SU-DHL-6 (cell line): Measurements from ENCODE around the gene LTA.

Experiments
- EZH2phosphoT487 ChIP-seq: fragments of 200-600 bp; sonication (generic), shearing (Covaris generic); conservative IDR thresholded peaks from 2 replicates; pipeline ENCODE4 v1.6.1; 2018; ENCODE audit warnings: mild to moderate bottlenecking, antibody characterized with exemption, low read length, moderate library complexity, mixed read lengths
- TF ChIP-seq, protein P1 (sequence below): fragments of 200-600 bp; sonication (generic); IDR thresholded peaks from one replicate; pipeline ENCODE4 v1.5.1; 2017; ENCODE audit warnings: antibody characterized with exemption, mild to moderate bottlenecking, low read length, moderate library complexity; ENCODE audit not compliant: insufficient read depth, poor library complexity, severe bottlenecking

GRCh38 chr6:31567531-31568370, 4.3 kb upstream of the LTA start:
- TF ChIP-seq, protein P1, sequence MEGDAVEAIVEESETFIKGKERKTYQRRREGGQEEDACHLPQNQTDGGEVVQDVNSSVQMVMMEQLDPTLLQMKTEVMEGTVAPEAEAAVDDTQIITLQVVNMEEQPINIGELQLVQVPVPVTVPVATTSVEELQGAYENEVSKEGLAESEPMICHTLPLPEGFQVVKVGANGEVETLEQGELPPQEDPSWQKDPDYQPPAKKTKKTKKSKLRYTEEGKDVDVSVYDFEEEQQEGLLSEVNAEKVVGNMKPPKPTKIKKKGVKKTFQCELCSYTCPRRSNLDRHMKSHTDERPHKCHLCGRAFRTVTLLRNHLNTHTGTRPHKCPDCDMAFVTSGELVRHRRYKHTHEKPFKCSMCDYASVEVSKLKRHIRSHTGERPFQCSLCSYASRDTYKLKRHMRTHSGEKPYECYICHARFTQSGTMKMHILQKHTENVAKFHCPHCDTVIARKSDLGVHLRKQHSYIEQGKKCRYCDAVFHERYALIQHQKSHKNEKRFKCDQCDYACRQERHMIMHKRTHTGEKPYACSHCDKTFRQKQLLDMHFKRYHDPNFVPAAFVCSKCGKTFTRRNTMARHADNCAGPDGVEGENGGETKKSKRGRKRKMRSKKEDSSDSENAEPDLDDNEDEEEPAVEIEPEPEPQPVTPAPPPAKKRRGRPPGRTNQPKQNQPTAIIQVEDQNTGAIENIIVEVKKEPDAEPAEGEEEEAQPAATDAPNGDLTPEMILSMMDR, result no peak
- TF ChIP-seq EZH2phosphoT487, result no peak
